Subcutaneous abdominal adipose tissue (tissue), 5 donors: ENCODE measurements around the gene TRAP1.
"Not testable (repeated sequence)": the region's sequence is repeated elsewhere in the genome, so short reads cannot be mapped to it uniquely, and the experiment has no call there.

Experiments used
- H3K27ac ChIP-seq: one replicate; pipeline ENCODE4 v1.7.0; 2013; ENCODE audit warnings: low read depth, mild to moderate bottlenecking, inconsistent platforms, low read length, moderate library complexity
- H3K27me3 ChIP-seq, 5 donors: one replicate each; pipeline ENCODE4 v1.7.0; 2013; ENCODE audit warnings: low read length in 5 of 5, inconsistent platforms in 1 of 5; ENCODE audit not compliant: control insufficient read depth in 5 of 5, insufficient read depth in 4 of 5
- H3K36me3 ChIP-seq, 5 donors: one replicate each; pipeline ENCODE4 v1.7.0; 2013; ENCODE audit warnings: low read length in 5 of 5; ENCODE audit not compliant: control insufficient read depth in 5 of 5, insufficient read depth in 5 of 5
- H3K4me1 ChIP-seq, 5 donors: one replicate each; pipeline ENCODE4 v1.7.0; 2013; ENCODE audit warnings: low read length in 5 of 5, mild to moderate bottlenecking in 3 of 5, moderate library complexity in 1 of 5; ENCODE audit not compliant: control insufficient read depth in 5 of 5, insufficient read depth in 5 of 5
- H3K4me3 ChIP-seq, 5 donors: one replicate each; pipeline ENCODE4 v1.7.0; 2013; ENCODE audit warnings: low read length in 5 of 5, low read depth in 1 of 5
- H3K9ac ChIP-seq, 5 donors: one replicate each; pipeline ENCODE4 v1.7.0; 2013; ENCODE audit warnings: low read length in 5 of 5, mild to moderate bottlenecking in 4 of 5, moderate library complexity in 3 of 5
- H3K9me3 ChIP-seq, 5 donors: one replicate each; pipeline ENCODE4 v1.7.0; 2013; ENCODE audit warnings: low read length in 5 of 5; ENCODE audit not compliant: control insufficient read depth in 5 of 5
- donor health status: healthy.
- donor health status: healthy.
- donor health status: healthy.
- donor health status: healthy.
- donor health status: healthy.

Gene TRAP1

DNA sequence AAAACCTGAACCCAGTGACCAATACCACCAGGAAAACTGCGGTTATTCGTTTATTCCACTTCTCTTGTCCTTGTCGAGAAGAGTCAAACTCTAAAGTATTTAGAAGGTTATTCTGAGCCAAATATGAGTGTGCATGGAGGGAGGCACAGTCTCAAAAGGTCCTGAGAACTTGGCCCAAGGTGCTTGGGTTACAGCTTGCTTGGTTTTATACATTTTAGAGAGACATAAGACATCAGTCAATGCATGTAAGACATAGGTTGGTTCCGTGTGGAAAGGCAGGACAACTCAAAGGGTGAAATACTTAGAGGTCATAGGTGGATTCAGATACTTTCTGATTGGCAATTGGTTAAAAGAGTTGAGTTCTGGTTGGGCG is 681 bp upstream of the TRAP1 start:
- Histone ChIP-seq H3K36me3 (peaks cover 0 to 13% (median 8%) of the 10 kb centered on the region in 5 donors), H3K27ac (peak overlapping the region; percentile 78), H3K27me3 (no peaks in the 10 kb centered on the region), H3K4me3 (peak overlapping the region; percentile 76 to 94 (median 85)), H3K9ac (peak overlapping the region; percentile 65 to 87 (median 79)), H3K4me1 (peaks cover 0 to 20% (median 17%) of the 10 kb centered on the region in 5 donors), H3K9me3 (no peaks in the 10 kb centered on the region)

DNA sequence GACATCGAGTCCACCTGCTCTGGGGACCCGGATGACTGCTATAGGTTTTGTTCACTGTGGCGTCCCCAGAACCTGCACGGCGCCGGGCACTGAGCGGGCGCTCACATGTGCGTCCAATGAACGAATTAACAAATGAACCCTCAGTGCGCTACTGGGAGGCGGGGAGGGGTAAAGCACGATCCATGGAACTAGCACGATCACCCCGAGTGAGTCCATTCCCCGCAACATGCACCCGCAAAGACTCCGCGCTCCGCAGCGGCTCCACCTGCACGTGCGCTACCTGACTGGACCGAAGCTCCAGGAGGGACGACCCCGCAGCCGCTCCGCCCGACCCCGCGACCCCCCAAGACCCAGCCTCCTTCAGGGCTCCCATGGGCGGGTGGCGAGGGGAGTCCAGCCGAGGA is 491 bp downstream of the TRAP1 start:
- Histone ChIP-seq H3K4me1 (peaks cover 0 to 20% (median 17%) of the 10 kb centered on the region in 5 donors), H3K36me3 (peaks cover 0 to 15% (median 8%) of the 10 kb centered on the region in 5 donors), H3K9ac (peak overlapping the region; percentile 60 to 90 (median 75)), H3K9me3 (no peaks in the 10 kb centered on the region), H3K27ac (no peak overlapping the region), H3K4me3 (peak overlapping the region; percentile 58 to 94 (median 85)), H3K27me3 (no peaks in the 10 kb centered on the region)

DNA sequence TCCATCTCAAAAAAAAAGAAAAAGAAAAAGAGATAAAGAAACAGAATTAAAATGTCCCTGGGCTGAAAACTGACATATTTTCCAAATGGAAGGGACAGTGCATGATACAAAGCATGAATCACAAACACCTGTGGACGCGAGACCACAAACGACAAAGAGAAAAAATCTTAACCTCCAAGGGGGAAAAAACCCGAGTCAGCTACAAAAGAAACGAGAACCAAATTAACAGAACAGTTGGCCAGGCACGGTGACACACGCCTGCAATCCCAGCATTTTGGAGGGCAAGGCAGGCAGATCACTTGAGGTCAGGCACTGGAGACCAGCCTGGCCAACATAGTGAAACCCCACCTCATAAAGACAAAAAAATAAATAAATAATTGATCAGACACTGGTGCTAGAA is 1.9 kb downstream of the TRAP1 start:
- H3K4me3 ChIP-seq = no peak overlapping the region
- H3K4me1 ChIP-seq = peaks cover 0 to 20% (median 17%) of the 10 kb centered on the region in 5 donors
- H3K27me3 ChIP-seq = no peaks in the 10 kb centered on the region
- H3K36me3 ChIP-seq = peaks cover 0 to 15% (median 8%) of the 10 kb centered on the region in 5 donors
- H3K9ac ChIP-seq = no peak overlapping the region
- H3K27ac ChIP-seq = no peak overlapping the region
- no peaks in the 10 kb centered on the region for H3K9me3 ChIP-seq

DNA sequence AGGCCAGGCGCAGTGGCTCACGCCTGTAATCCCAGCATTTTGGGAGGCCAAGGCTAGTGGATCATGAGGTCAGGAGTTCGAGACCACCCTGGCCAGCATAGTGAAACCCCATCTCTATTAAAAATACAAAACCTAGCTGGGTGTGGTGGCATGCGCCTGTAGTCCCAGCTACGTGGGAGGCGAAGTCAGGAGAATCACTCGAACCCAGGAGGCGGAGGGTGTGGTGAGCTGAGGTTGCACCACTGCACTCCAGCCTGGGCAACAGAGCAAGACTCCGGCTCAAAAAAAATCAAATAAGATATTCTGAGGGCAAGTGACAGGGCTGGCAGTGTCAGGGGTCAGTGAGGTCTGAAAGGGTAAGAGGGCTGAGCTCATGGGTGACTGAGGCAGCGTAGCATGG is 2.9 kb downstream of the TRAP1 start:
- not testable (repeated sequence) for H3K4me3 ChIP-seq, H3K9ac ChIP-seq, H3K27me3 ChIP-seq, H3K27ac ChIP-seq, H3K9me3 ChIP-seq
- Histone ChIP-seq H3K36me3 (peaks cover 0 to 15% (median 10%) of the 10 kb centered on the region in 5 donors), H3K4me1 (peaks cover 0 to 20% (median 17%) of the 10 kb centered on the region in 5 donors)

DNA sequence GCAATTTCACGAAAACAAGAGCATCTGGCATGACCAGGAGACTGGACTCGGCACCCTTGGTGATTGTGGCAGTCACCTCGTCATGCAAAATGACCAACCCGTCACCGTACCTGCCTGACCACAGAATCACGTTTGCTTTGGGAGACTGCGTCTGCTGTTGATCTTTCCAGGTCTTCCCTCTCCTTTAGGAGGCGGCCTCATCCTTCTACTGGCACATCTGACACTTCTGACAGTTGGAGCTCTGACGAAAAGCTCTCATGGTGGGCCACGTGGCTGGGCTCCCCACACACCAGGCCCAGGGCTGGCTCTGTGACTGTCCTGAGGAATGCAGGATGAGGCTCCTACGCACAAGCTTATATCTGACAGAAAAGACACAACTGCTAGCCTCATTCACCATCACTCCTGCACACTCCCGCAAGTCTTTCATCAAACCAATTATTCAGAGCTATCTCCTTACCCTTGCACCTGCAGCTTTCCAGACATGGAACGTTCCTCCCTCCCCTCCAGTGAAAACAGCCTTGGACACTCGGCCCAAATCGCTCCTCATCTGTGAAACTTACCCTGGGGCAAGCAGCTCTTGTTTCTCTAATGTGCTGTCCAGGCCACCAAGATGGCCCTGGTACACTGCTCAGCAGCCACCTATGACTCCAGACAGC is 3.6 kb downstream of the TRAP1 start:
- no peak overlapping the region for H3K4me3 ChIP-seq
- H3K27me3 ChIP-seq = no peaks in the 10 kb centered on the region
- no peaks in the 10 kb centered on the region for H3K9me3 ChIP-seq
- H3K4me1 ChIP-seq = peaks cover 0 to 20% (median 17%) of the 10 kb centered on the region in 5 donors
- no peak overlapping the region for H3K9ac ChIP-seq
- H3K36me3 ChIP-seq = peaks cover 0 to 15% (median 12%) of the 10 kb centered on the region in 5 donors
- no peak overlapping the region for H3K27ac ChIP-seq

DNA sequence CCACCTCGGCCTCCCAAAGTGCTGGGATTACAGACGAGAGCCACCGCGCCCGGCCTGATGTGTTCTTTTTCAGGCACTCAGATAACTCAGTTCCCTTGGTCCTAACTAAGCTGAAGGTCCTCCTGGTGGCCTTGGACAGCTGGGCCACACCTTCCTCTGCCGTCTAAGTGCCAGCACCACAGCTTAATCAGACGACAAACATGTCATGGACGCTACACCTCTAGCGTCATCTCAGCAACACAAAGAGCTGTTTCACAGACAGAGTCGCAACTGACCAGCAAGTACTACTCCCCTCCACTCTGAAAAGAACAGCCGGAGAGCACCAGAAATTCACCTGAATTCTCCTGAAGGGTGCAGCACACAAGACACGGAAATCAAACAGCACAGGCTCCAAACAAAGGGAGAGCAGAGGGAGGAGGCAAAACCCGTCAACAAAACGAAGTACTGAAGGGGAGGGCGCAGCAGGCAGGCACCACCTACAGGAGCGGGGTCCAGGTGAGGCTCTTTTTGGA is 4.4 kb downstream of the TRAP1 start:
- no peaks in the 10 kb centered on the region for H3K9me3 ChIP-seq
- peaks cover 0 to 14% (median 13%) of the 10 kb centered on the region in 5 donors for H3K4me1 ChIP-seq
- H3K4me3 ChIP-seq = no peak overlapping the region
- no peak overlapping the region for H3K27ac ChIP-seq
- no peaks in the 10 kb centered on the region for H3K27me3 ChIP-seq
- H3K9ac ChIP-seq = no peak overlapping the region
- peaks cover 0 to 15% (median 12%) of the 10 kb centered on the region in 5 donors for H3K36me3 ChIP-seq

DNA sequence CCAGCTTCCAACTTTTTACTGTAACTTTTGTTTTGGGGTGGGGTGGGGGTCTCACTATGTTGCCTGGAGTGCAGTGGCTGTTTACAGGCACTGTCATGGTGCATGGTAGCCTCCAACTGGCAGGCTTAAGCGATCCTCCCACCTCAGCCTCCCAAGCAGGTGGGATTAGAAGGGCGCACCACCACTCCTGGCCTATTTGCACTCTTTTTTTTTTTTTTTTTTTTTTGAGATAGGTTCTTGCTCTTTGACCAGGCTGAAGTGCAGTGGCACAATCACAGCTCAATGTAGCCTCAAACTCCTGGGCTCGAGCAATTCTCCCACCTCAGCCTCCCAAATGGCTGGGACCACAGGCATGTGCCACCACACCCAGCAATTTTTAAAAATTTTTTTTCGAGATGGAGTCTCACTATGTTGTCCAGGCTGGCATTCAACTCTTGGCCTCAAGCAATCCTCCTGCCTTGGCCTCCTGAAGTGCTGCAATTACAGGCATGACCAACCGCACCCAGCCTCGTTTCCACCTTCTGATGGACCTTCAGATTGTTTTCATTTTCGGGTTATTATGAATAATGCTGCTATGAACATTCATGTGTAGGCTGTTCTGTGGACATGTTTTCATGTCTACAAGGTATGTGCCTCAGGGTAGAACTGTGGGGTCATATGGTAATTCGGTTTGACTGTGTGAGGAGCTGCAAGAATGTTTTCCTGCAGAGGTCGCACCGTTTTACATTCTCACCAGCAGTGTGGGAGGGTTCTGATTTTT is 10.9 kb downstream of the TRAP1 start:
- H3K4me3 ChIP-seq = no peak overlapping the region

DNA sequence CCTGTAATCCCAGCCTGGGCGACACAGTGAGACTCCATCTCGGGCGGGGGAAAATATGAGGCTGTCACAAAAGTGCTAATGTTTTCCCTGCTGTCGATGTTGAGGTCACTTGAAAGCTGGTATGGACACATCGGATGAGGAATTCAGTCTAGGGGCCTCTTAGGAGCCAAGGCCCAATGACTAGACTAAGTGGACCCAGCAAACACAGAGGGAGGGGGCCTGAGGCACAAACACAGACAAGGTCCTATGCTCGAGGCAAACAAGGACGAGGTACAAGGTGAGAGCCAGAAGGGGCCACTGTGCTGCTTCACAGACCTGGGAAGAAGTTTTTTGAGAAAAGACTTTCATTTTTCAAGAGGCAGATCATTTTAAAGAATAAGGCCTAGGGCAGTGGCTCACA is 15.2 kb downstream of the TRAP1 start:
- no peaks in the 10 kb centered on the region for H3K9me3 ChIP-seq
- no peak overlapping the region for H3K27ac ChIP-seq
- no peak overlapping the region for H3K4me3 ChIP-seq
- H3K4me1 ChIP-seq = no peaks in the 10 kb centered on the region
- H3K36me3 ChIP-seq = peaks cover 0 to 4% (median 0%) of the 10 kb centered on the region in 5 donors
- no peaks in the 10 kb centered on the region for H3K27me3 ChIP-seq
- H3K9ac ChIP-seq = no peak overlapping the region

More for the DNA sequence above, 10.9 kb downstream of the TRAP1 start:
- Histone ChIP-seq H3K9ac (no peak overlapping the region), H3K36me3 (peaks cover 0 to 4% (median 4%) of the 10 kb centered on the region in 5 donors), H3K9me3 (no peaks in the 10 kb centered on the region), H3K27ac (no peak overlapping the region), H3K4me1 (no peaks in the 10 kb centered on the region), H3K27me3 (no peaks in the 10 kb centered on the region)

DNA sequence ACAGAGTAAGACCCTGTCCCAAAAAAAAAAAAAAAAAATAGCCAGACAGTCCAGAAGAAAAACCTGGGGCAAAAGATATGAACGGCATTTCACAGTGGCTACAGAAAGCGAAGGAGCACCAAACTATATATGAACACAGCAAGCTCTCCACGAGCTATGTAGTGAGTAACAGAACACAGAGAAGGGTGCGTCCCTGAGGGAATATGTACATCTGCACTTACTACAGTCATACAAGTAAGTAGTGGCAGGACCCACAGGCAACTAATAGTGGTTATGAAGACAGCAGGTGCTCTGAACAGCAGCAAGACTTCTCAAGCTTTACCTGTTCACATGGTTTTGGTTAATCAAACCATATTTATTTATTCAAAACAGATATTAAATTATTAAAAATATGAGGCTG is 15.8 kb downstream of the TRAP1 start:
- Histone ChIP-seq H3K9me3 (no peaks in the 10 kb centered on the region), H3K36me3 (peaks cover 0 to 4% (median 0%) of the 10 kb centered on the region in 5 donors), H3K27ac (no peak overlapping the region), H3K4me1 (peaks cover 0 to 5% (median 3%) of the 10 kb centered on the region in 5 donors), H3K4me3 (no peak overlapping the region), H3K27me3 (no peaks in the 10 kb centered on the region), H3K9ac (no peak overlapping the region)

DNA sequence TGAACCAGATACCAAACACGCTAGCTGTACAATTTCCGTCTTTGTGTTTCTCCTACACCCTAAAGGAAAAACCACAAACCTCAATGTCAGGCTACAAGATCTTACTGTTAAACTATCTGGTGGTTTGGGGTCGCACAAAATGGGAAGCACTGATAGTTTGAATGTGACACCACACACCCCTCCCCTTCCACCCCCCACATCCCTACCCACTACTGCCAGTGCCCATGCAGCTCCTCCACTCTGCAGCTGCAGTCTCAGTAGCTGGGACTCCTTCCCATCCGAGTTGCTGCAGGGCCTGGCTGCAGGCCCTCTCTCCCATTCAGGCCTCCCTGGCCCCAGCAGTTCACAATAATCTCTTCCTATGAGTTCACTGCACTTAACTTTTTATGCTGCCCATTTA is 18.4 kb downstream of the TRAP1 start:
- peaks cover 0 to 8% (median 4%) of the 10 kb centered on the region in 5 donors for H3K4me1 ChIP-seq
- H3K36me3 ChIP-seq = peaks cover 0 to 13% (median 4%) of the 10 kb centered on the region in 5 donors
- H3K9ac ChIP-seq = no peak overlapping the region
- no peak overlapping the region for H3K4me3 ChIP-seq
- H3K27ac ChIP-seq = no peak overlapping the region
- H3K27me3 ChIP-seq = no peaks in the 10 kb centered on the region
- H3K9me3 ChIP-seq = no peaks in the 10 kb centered on the region
